ENCODE measurements around the gene CLDN7.

DNA sequence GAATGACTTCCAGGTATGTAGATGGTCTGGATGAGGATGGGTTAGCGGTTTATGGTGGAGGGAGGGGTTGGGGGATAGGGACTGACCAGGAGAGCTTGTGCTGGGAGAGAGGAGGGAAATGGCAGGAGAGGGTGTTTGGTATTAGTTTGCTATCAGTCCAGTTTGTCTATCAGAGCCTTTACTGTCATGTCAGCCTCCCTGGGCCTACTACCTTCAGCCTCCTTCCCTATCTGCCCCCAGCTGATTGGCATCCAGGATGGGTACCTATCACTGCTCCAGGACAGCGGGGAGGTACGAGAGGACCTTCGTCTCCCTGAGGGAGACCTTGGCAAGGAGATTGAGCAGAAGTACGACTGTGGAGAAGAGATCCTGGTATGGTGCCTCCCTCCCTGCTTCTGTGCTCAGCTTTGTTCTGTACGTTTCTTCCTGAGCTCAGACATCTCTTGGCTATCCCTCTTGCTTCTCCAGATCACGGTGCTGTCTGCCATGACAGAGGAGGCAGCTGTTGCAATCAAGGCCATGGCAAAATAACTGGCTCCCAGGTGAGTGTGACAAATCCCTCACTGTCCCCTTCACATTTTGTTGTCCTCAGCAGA, 48.9 kb upstream of the CLDN7 start:
- TF ChIP-seq, protein P1, sequence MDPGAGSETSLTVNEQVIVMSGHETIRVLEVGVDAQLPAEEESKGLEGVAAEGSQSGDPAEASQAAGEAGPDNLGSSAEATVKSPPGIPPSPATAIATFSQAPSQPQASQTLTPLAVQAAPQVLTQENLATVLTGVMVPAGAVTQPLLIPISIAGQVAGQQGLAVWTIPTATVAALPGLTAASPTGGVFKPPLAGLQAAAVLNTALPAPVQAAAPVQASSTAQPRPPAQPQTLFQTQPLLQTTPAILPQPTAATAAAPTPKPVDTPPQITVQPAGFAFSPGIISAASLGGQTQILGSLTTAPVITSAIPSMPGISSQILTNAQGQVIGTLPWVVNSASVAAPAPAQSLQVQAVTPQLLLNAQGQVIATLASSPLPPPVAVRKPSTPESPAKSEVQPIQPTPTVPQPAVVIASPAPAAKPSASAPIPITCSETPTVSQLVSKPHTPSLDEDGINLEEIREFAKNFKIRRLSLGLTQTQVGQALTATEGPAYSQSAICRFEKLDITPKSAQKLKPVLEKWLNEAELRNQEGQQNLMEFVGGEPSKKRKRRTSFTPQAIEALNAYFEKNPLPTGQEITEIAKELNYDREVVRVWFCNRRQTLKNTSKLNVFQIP (CRISPR knock-in tag; IDR thresholded peaks at IDR 0.05; ENCODE audit: borderline replicate concordance, low read depth) = no peak
- TF ChIP-seq RARB (CRISPR knock-in tag; IDR thresholded peaks at IDR 0.05) (no peak), ZFP30 (CRISPR knock-in tag; IDR thresholded peaks at IDR 0.05) (no peak), ARNTL (CRISPR knock-in tag; IDR thresholded peaks at IDR 0.05; ENCODE audit: borderline replicate concordance, low read depth) (no peak), SNAI2 (CRISPR knock-in tag; IDR thresholded peaks at IDR 0.05) (no peak), ZFP3 (CRISPR knock-in tag; IDR thresholded peaks at IDR 0.05) (no peak), TOX (CRISPR knock-in tag; IDR thresholded peaks at IDR 0.05; ENCODE audit: borderline replicate concordance) (no peak), ZNF70 (CRISPR knock-in tag; IDR thresholded peaks at IDR 0.05) (no peak), ESRRG (CRISPR knock-in tag; IDR thresholded peaks at IDR 0.05) (no peak)
- TF ChIP-seq, protein P2, sequence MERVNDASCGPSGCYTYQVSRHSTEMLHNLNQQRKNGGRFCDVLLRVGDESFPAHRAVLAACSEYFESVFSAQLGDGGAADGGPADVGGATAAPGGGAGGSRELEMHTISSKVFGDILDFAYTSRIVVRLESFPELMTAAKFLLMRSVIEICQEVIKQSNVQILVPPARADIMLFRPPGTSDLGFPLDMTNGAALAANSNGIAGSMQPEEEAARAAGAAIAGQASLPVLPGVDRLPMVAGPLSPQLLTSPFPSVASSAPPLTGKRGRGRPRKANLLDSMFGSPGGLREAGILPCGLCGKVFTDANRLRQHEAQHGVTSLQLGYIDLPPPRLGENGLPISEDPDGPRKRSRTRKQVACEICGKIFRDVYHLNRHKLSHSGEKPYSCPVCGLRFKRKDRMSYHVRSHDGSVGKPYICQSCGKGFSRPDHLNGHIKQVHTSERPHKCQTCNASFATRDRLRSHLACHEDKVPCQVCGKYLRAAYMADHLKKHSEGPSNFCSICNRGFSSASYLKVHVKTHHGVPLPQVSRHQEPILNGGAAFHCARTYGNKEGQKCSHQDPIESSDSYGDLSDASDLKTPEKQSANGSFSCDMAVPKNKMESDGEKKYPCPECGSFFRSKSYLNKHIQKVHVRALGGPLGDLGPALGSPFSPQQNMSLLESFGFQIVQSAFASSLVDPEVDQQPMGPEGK (CRISPR knock-in tag; IDR thresholded peaks at IDR 0.05; ENCODE audit: borderline replicate concordance) = no peak
- TF ChIP-seq, protein P3, sequence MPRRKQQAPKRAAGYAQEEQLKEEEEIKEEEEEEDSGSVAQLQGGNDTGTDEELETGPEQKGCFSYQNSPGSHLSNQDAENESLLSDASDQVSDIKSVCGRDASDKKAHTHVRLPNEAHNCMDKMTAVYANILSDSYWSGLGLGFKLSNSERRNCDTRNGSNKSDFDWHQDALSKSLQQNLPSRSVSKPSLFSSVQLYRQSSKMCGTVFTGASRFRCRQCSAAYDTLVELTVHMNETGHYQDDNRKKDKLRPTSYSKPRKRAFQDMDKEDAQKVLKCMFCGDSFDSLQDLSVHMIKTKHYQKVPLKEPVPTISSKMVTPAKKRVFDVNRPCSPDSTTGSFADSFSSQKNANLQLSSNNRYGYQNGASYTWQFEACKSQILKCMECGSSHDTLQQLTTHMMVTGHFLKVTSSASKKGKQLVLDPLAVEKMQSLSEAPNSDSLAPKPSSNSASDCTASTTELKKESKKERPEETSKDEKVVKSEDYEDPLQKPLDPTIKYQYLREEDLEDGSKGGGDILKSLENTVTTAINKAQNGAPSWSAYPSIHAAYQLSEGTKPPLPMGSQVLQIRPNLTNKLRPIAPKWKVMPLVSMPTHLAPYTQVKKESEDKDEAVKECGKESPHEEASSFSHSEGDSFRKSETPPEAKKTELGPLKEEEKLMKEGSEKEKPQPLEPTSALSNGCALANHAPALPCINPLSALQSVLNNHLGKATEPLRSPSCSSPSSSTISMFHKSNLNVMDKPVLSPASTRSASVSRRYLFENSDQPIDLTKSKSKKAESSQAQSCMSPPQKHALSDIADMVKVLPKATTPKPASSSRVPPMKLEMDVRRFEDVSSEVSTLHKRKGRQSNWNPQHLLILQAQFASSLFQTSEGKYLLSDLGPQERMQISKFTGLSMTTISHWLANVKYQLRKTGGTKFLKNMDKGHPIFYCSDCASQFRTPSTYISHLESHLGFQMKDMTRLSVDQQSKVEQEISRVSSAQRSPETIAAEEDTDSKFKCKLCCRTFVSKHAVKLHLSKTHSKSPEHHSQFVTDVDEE (CRISPR knock-in tag; IDR thresholded peaks at IDR 0.05) = no peak
- TF ChIP-seq, protein P4, sequence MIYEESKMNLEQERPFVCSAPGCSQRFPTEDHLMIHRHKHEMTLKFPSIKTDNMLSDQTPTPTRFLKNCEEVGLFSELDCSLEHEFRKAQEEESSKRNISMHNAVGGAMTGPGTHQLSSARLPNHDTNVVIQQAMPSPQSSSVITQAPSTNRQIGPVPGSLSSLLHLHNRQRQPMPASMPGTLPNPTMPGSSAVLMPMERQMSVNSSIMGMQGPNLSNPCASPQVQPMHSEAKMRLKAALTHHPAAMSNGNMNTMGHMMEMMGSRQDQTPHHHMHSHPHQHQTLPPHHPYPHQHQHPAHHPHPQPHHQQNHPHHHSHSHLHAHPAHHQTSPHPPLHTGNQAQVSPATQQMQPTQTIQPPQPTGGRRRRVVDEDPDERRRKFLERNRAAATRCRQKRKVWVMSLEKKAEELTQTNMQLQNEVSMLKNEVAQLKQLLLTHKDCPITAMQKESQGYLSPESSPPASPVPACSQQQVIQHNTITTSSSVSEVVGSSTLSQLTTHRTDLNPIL (CRISPR knock-in tag; IDR thresholded peaks at IDR 0.05; ENCODE audit: low read depth) = no peak

Measured in SK-N-SH treated with all-trans-retinoic acid at 6 μM for 48 hours (cell line).